HG02763 (cell line): Measurements from ENCODE around the gene IL1R2.

Experiments used
- ATAC-seq: cut with Tn5 transposase; IDR thresholded peaks from one replicate; pipeline ENCODE4 v1.9.1; 2021; ENCODE audit warnings: mild to moderate bottlenecking, moderate library complexity; ENCODE audit not compliant: unreplicated experiment

IL1R2 gene

GRCh38 chr2:102074152-102074783, 82.5 kb downstream of the IL1R2 start:
- ATAC-seq: no peak

DNA sequence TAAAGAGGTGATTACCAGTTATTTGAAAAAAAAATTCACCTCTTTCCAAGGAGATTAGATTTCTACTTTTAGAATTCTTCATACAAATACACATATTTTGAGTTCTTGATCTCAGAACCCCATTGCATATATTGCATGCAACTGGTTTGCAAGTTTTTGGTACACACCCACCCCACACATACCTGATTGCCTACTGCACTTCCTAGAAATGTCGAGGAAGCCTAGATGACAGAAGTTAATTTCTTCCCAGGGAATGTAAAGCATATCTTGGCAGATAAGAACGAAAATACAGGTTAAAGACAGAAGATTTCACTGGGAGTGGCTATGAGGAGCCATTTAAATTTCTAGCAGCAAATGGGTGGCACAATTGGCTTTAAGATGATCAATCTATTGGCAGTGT, 83.7 kb downstream of the IL1R2 start:
- no peak for ATAC-seq

GRCh38 chr2:102076512-102076911, 84.8 kb downstream of the IL1R2 start:
- no peak for ATAC-seq
